H9 (cell line): ENCODE data around the gene ELMOD3. TPM values are rescaled to one million over a fixed set of nuclear protein-coding genes. Genes with fewer than 3 reads are reported as not detected.

ENCODE experiments used
- DNase-seq: peaks from one replicate; pipeline ENCODE4 v3.0.0-alpha.2; 2017
- H2AFZ ChIP-seq: one replicate; pipeline ENCODE4 v1.6.1; 2013; ENCODE audit warnings: mild to moderate bottlenecking, low read length, control low read depth, moderate library complexity
- H2AK5ac ChIP-seq: 2 replicates; pipeline ENCODE4 v1.6.1; 2013; ENCODE audit warnings: low read length, control low read depth, mixed read lengths; ENCODE audit not compliant: insufficient read length
- H2BK120ac ChIP-seq: one replicate; pipeline ENCODE4 v1.6.1; 2013; ENCODE audit warnings: low read depth, mild to moderate bottlenecking, low read length, control low read depth, inconsistent platforms; ENCODE audit not compliant: poor library complexity, severe bottlenecking
- H2BK12ac ChIP-seq: 2 replicates; pipeline ENCODE4 v1.6.1; 2013; ENCODE audit warnings: low read length, control low read depth, mixed read lengths, low read depth; ENCODE audit not compliant: insufficient read length
- H2BK15ac ChIP-seq: 2 replicates; pipeline ENCODE4 v1.6.1; 2013; ENCODE audit warnings: low read depth, low read length, control low read depth
- H2BK20ac ChIP-seq: one replicate; pipeline ENCODE4 v1.6.1; 2013; ENCODE audit warnings: low read depth, mild to moderate bottlenecking, low read length, control low read depth, inconsistent platforms; ENCODE audit not compliant: poor library complexity, severe bottlenecking
- H2BK5ac ChIP-seq: 2 replicates; pipeline ENCODE4 v1.6.1; 2013; ENCODE audit warnings: low read length, control low read depth, mixed read lengths; ENCODE audit not compliant: insufficient read length
- H3K14ac ChIP-seq: 2 replicates; pipeline ENCODE4 v1.6.1; 2013; ENCODE audit warnings: low read length, control low read depth; ENCODE audit not compliant: insufficient read depth
- H3K18ac ChIP-seq: 2 replicates; pipeline ENCODE4 v1.6.1; 2013; ENCODE audit warnings: low read depth, mild to moderate bottlenecking, mixed read lengths, low read length, control low read depth; ENCODE audit not compliant: insufficient read length
- H3K23ac ChIP-seq: 2 replicates; pipeline ENCODE4 v1.6.1; 2013; ENCODE audit warnings: low read length, control low read depth, mixed read lengths, low read depth; ENCODE audit not compliant: insufficient read length
- H3K23me2 ChIP-seq: 2 replicates; pipeline ENCODE4 v1.6.1; 2013; ENCODE audit warnings: low read depth, mild to moderate bottlenecking, mixed read lengths, low read length, control low read depth; ENCODE audit not compliant: insufficient read length, poor library complexity, severe bottlenecking
- H3K27ac ChIP-seq: 2 replicates; pipeline ENCODE4 v1.5.1; 2013; ENCODE audit warnings: low read length, control low read depth, mixed read lengths, low read depth; ENCODE audit not compliant: insufficient read length
- H3K27me3 ChIP-seq: 2 replicates; pipeline ENCODE4 v1.6.1; 2013; ENCODE audit warnings: low read length, control low read depth, inconsistent platforms; ENCODE audit not compliant: insufficient read depth
- H3K4ac ChIP-seq: 2 replicates; pipeline ENCODE4 v1.6.1; 2013; ENCODE audit warnings: low read depth, mild to moderate bottlenecking, control low read depth, inconsistent platforms, low read length, moderate library complexity
- H3K4me1 ChIP-seq: 2 replicates; pipeline ENCODE4 v1.6.1; 2013; ENCODE audit warnings: low read length, control low read depth, inconsistent platforms; ENCODE audit not compliant: insufficient read depth
- H3K4me2 ChIP-seq: 2 replicates; pipeline ENCODE4 v1.6.1; 2013; ENCODE audit warnings: low read length, control low read depth, mixed read lengths; ENCODE audit not compliant: insufficient read length, insufficient read depth
- H3K56ac ChIP-seq: 2 replicates; pipeline ENCODE4 v1.6.1; 2013; ENCODE audit warnings: low read depth, mild to moderate bottlenecking, mixed read lengths, low read length, control low read depth; ENCODE audit not compliant: insufficient read length
- H3K79me1 ChIP-seq: 2 replicates; pipeline ENCODE4 v1.6.1; 2013; ENCODE audit warnings: low read depth, mild to moderate bottlenecking, moderate library complexity, low read length, control low read depth, inconsistent platforms; ENCODE audit not compliant: insufficient read depth, poor library complexity, severe bottlenecking
- H3K79me2 ChIP-seq: 2 replicates; pipeline ENCODE4 v1.6.1; 2013; ENCODE audit warnings: low read length, control low read depth, inconsistent platforms; ENCODE audit not compliant: insufficient read depth
- H3K9ac ChIP-seq: 2 replicates; pipeline ENCODE4 v1.6.1; 2013; ENCODE audit warnings: low read length, control low read depth, mixed read lengths; ENCODE audit not compliant: insufficient read length; ENCODE audit errors: extremely low read depth
- H3K9me3 ChIP-seq: one replicate; pipeline ENCODE4 v1.6.1; 2013; ENCODE audit warnings: low read depth, low read length, inconsistent platforms; ENCODE audit not compliant: control insufficient read depth
- H3T11ph ChIP-seq: one replicate; pipeline ENCODE4 v1.6.1; 2013; ENCODE audit warnings: mild to moderate bottlenecking, low read length, control low read depth, inconsistent platforms
- H4K20me1 ChIP-seq: one replicate; pipeline ENCODE4 v1.6.1; 2013; ENCODE audit not compliant: control insufficient read depth, insufficient read length, insufficient read depth
- H4K5ac ChIP-seq: 2 replicates; pipeline ENCODE4 v1.6.1; 2013; ENCODE audit warnings: low read depth, mild to moderate bottlenecking, mixed read lengths, low read length, control low read depth; ENCODE audit not compliant: insufficient read length
- H4K8ac ChIP-seq: replicated peaks from 2 replicates; pipeline ENCODE4 v1.6.1; 2013; ENCODE audit warnings: low read length, control low read depth, mixed read lengths, low read depth; ENCODE audit not compliant: insufficient read length
- H4K91ac ChIP-seq: 2 replicates; pipeline ENCODE4 v1.6.1; 2013; ENCODE audit warnings: low read depth, mild to moderate bottlenecking, moderate library complexity, mixed read lengths, low read length, control low read depth; ENCODE audit not compliant: insufficient read length
- H3K27ac Mint-ChIP-seq, 3 experiments: 2 replicates in 2 of 3; 3 replicates in 1 of 3; pipeline ENCODE4 v1.8.0; 2020 to 2021; ENCODE audit warnings: mixed read lengths in 3 of 3, mild to moderate bottlenecking in 1 of 3, moderate library complexity in 1 of 3
- H3K27me3 Mint-ChIP-seq: 2 replicates; pipeline ENCODE4 v1.8.0; 2021; ENCODE audit warnings: low read depth, mild to moderate bottlenecking, moderate library complexity, mixed read lengths
- H3K36me3 Mint-ChIP-seq, 3 experiments: 2 replicates in 2 of 3; 3 replicates in 1 of 3; pipeline ENCODE4 v1.8.0; 2020 to 2021; ENCODE audit warnings: low read depth in 3 of 3, mixed read lengths in 3 of 3; ENCODE audit not compliant: insufficient read depth in 1 of 3
- H3K4me1 Mint-ChIP-seq, 2 experiments: 2 replicates each; pipeline ENCODE4 v1.8.0; 2020; ENCODE audit warnings: mixed read lengths in 2 of 2
- H3K4me3 Mint-ChIP-seq, 2 experiments: 2 replicates in 1 of 2; 3 replicates in 1 of 2; pipeline ENCODE4 v1.8.0; 2020 to 2021; ENCODE audit warnings: mild to moderate bottlenecking in 2 of 2, mixed read lengths in 2 of 2, moderate library complexity in 1 of 2
- H3K9me3 Mint-ChIP-seq, 2 experiments: 2 replicates in 1 of 2; 3 replicates in 1 of 2; pipeline ENCODE4 v1.8.0; 2020; ENCODE audit warnings: mild to moderate bottlenecking in 2 of 2, mixed read lengths in 2 of 2, moderate library complexity in 1 of 2
- WGBS: extraction: QIAGEN DNeasy Blood & Tissue Kit; methylation state at CpG from one replicate; pipeline ENCODE4 v1.1.7; 2013; ENCODE audit warnings: missing lambda C conversion rate, low lambda C conversion rate, mixed read lengths; ENCODE audit not compliant: insufficient read length; ENCODE audit errors: extremely low coverage; 5-methylcytosine and 5-hydroxymethylcytosine counted together
- total RNA-seq: library from RNA; stranded (reverse); gene quantifications from 2 replicates; pipeline ENCODE4 v1.2.1, GENCODE V29; 2021
- TF ChIP-seq, protein P1 (sequence below): fragments of 200-600 bp; sonication (generic); conservative IDR thresholded peaks from 3 replicates; pipeline ENCODE4 v1.8.0; 2021; ENCODE audit warnings: antibody characterized with exemption, mild to moderate bottlenecking

Gene ELMOD3
- total RNA-seq, 1 experiment from 2014 or later, result 7.6 TPM

DNA sequence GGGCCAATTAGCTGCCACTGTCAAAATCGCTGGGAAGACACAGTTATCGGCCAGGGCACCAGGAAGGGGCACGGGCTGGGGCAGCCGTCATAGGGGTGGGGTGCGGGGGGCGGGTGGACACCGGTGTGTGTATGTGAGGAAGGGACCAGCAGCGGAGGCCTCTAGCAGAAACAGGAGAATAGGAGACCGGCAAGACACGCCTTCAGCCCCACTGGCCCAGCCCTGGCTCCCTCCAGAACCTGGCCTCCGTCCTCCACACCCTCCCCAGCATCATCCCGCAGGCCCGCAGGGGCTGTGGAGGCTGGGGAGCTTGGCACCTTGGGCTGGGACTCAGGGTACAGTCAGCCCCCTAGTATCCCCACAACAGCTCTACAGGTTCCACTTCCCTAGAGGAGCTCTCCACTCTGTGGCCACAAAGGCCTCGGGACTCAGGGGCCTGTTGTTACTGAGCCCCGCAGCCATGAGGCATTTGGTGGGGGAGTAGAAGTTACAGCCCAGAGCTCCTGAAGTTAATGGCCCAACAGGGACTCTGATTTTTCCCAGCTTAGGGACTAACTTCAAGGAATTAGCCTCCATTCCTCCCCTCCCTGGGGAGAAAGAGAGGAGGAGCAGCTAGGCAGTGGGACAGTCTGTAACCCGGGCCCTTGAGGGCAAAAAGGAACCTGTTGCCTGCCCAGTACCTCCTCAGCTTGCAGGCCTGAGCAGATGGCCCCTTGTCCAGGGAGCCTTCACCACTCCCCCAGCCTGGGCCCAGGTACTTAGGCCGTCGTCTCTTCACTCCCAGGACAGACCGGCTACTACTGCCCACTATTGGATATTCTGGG is 83.8 kb downstream of the ELMOD3 start:
- H2AK5ac ChIP-seq, result no peak overlapping the region
- H3K9me3 Mint-ChIP-seq, result no peaks in the 10 kb centered on the region; a peak in 2 of 5 replicates
- no peak overlapping the region for H2BK120ac ChIP-seq
- no peak overlapping the region for H4K5ac ChIP-seq
- peaks cover 3% of the 10 kb centered on the region for H3K23me2 ChIP-seq
- no peaks in the 10 kb centered on the region for H3K79me2 ChIP-seq
- no peaks in the 10 kb centered on the region for H3K79me1 ChIP-seq
- H3K27me3 Mint-ChIP-seq, result peaks cover 20% of the 10 kb centered on the region
- H3K27me3 ChIP-seq, result no peaks in the 10 kb centered on the region; the same call in 1 of the 2 replicates
- H3K4ac ChIP-seq, result no peak overlapping the region
- no peak overlapping the region for H3K56ac ChIP-seq
- no peak overlapping the region for H4K91ac ChIP-seq
- H3K36me3 Mint-ChIP-seq, result no peaks in the 10 kb centered on the region
- H2BK5ac ChIP-seq, result no peak overlapping the region
- no peaks in the 10 kb centered on the region for H3K9me3 ChIP-seq
- no peak overlapping the region for H2AFZ ChIP-seq
- H3K14ac ChIP-seq, result peak overlapping the region; percentile 41; the same call in 1 of the 2 replicates
- no peak overlapping the region for H3T11ph ChIP-seq
- peaks cover 7% of the 10 kb centered on the region; the same call in 1 of the 2 replicates for H3K4me1 ChIP-seq
- no peak overlapping the region for H2BK12ac ChIP-seq
- H4K20me1 ChIP-seq, result no peaks in the 10 kb centered on the region
- peak overlapping the region; percentile 60 for H3K4me2 ChIP-seq
- H3K9ac ChIP-seq, result no peak overlapping the region
- peak overlapping the region; percentile 23 for H3K18ac ChIP-seq
- TF ChIP-seq, protein P1, sequence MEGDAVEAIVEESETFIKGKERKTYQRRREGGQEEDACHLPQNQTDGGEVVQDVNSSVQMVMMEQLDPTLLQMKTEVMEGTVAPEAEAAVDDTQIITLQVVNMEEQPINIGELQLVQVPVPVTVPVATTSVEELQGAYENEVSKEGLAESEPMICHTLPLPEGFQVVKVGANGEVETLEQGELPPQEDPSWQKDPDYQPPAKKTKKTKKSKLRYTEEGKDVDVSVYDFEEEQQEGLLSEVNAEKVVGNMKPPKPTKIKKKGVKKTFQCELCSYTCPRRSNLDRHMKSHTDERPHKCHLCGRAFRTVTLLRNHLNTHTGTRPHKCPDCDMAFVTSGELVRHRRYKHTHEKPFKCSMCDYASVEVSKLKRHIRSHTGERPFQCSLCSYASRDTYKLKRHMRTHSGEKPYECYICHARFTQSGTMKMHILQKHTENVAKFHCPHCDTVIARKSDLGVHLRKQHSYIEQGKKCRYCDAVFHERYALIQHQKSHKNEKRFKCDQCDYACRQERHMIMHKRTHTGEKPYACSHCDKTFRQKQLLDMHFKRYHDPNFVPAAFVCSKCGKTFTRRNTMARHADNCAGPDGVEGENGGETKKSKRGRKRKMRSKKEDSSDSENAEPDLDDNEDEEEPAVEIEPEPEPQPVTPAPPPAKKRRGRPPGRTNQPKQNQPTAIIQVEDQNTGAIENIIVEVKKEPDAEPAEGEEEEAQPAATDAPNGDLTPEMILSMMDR, result no peak; the same call in 2 of the 3 replicates
- H2BK15ac ChIP-seq, result no peak overlapping the region
- no CpG with 5 or more reads among the region's 19 CpGs for WGBS
- H3K23ac ChIP-seq, result no peak overlapping the region
- H2BK20ac ChIP-seq, result no peak overlapping the region
- no peak overlapping the region for H4K8ac ChIP-seq
- no peak for DNase-seq
- H3K4me1 Mint-ChIP-seq, result peaks cover 26 to 38% of the 10 kb centered on the region in 2 experiments
- peak overlapping the region; percentile 59 to 74; a peak in 4 of 5 replicates for H3K4me3 Mint-ChIP-seq
- H3K27ac ChIP-seq, result no peak overlapping the region
- H3K27ac Mint-ChIP-seq, result peak overlapping the region in 2 of 3 experiments; percentile 89 to 96; a peak in 3 of 7 replicates
